ENCODE results near the gene SRR.

The SRR gene

GRCh38 chr17:2371183-2372130 is 67.7 kb downstream of the SRR start:
- no peak for DNase-seq (ENCODE audit: low read depth in 2 of 2)

- DNase-seq (ENCODE audit: low read depth in 2 of 2), result no peak
These were observed 68.4 kb downstream of the SRR start for GRCh38 chr17:2372180-2372579.

GRCh38 chr17:2372681-2373080 is 68.9 kb downstream of the SRR start:
- no peak for DNase-seq (ENCODE audit: low read depth in 2 of 2)

- DNase-seq (ENCODE audit: low read depth in 2 of 2), result no peak
These were observed 69.4 kb downstream of the SRR start for GRCh38 chr17:2373179-2373578.
